Uterus (tissue), 4 donors: ENCODE data around the gene EEFSEC. TPM values are rescaled to one million over a fixed set of nuclear protein-coding genes. Genes with fewer than 3 reads are reported as not detected.

Experiments used
- DNase-seq, 2 donors: peaks; one replicate each; pipeline ENCODE4 v3.0.0-alpha.2; 2019 to 2020
- H3K27ac ChIP-seq, 2 donors: fragments of 200-600 bp; sonication (generic); 1 replicate in 1 of 2; 2 replicates in 1 of 2; pipeline ENCODE4 v1.5.1; 2016 to 2018
- H3K27me3 ChIP-seq, 2 donors: fragments of 200-600 bp; sonication (generic); one replicate each; pipeline ENCODE4 v1.5.1; 2018 to 2019; ENCODE audit warnings: control low read depth in 1 of 2
- H3K36me3 ChIP-seq, 2 donors: fragments of 200-600 bp; sonication (generic); one replicate each; pipeline ENCODE4 v1.5.1; 2019; ENCODE audit warnings: control low read depth in 1 of 2
- H3K4me1 ChIP-seq, 2 donors: fragments of 200-600 bp; sonication (generic); one replicate each; pipeline ENCODE4 v1.5.1; 2018 to 2019; ENCODE audit warnings: control low read depth in 1 of 2
- H3K4me3 ChIP-seq, 2 donors: fragments of 200-600 bp; sonication (generic); 1 replicate in 1 of 2; 2 replicates in 1 of 2; pipeline ENCODE4 v1.5.1; 2018 to 2019; ENCODE audit warnings: mild to moderate bottlenecking in 1 of 2
- H3K9me3 ChIP-seq, 2 donors: fragments of 200-600 bp; sonication (generic); one replicate each; pipeline ENCODE4 v1.5.1; 2019; ENCODE audit warnings: control low read depth in 1 of 2
- CTCF ChIP-seq, 4 experiments: fragments of 200-600 bp in 2 of 4; fragments of 450-650 bp in 2 of 4; sonication (generic) in 2 of 4; IDR thresholded peaks; one replicate each; pipeline ENCODE4 v1.5.1; 2016 to 2019; ENCODE audit warnings: antibody characterized with exemption in 4 of 4, mild to moderate bottlenecking in 2 of 4, moderate library complexity in 1 of 4
- POLR2A ChIP-seq, 2 donors: fragments of 450-650 bp; IDR thresholded peaks; one replicate each; pipeline ENCODE4 v1.6.1; 2016; ENCODE audit warnings: antibody characterized with exemption in 2 of 2, mild to moderate bottlenecking in 1 of 2, moderate library complexity in 1 of 2
- intact Hi-C: fragments of 100-400 bp; cut with DNase I; formaldehyde crosslinking; loops from one replicate; pipeline ENCODE4 v1.15.1; 2023; ENCODE audit warnings: low total_unique reads
- total RNA-seq, 4 donors: library from RNA; depleted of rRNA in 3 of 4; stranded (reverse); fragments of >200 nt in 3 of 4; gene quantifications; one replicate each; pipeline versions ENCODE4 v1.1.0 to v1.2.4, GENCODE V29; 2014 to 2023
- donor health status: DM: yes; HTN: yes; CAD: no.

EEFSEC gene
- total RNA-seq, 4 donors from 2014 or later = 2.9 to 20.0 (median 12.5) TPM

- Histone ChIP-seq H3K36me3 (no peaks in the 10 kb centered on the region), H3K9me3 (no peaks in the 10 kb centered on the region), H3K27ac (no peak overlapping the region), H3K27me3 (no peaks in the 10 kb centered on the region), H3K4me1 (no peaks in the 10 kb centered on the region), H3K4me3 (no peak overlapping the region)
- TF ChIP-seq CTCF (IDR thresholded peaks at IDR 0.05) = no peak
- TF ChIP-seq POLR2A (IDR thresholded peaks at IDR 0.05) = no peak
- intact Hi-C loops = no loop called here
- no peak for DNase-seq
Observed at GRCh38 chr3:128269796-128270195, 116.5 kb downstream of the EEFSEC start.

- no peaks in the 10 kb centered on the region for H3K27me3 ChIP-seq
- no peak for TF ChIP-seq POLR2A (IDR thresholded peaks at IDR 0.05)
- TF ChIP-seq CTCF (IDR thresholded peaks at IDR 0.05) = no peak
- no peaks in the 10 kb centered on the region for H3K36me3 ChIP-seq
- intact Hi-C loops = no loop called here
- peaks cover 0 to 9% of the 10 kb centered on the region in 2 donors for H3K4me1 ChIP-seq
- no peak overlapping the region for H3K27ac ChIP-seq
- no peaks in the 10 kb centered on the region for H3K9me3 ChIP-seq
- DNase-seq = no peak
- H3K4me3 ChIP-seq = no peak overlapping the region
Observed at GRCh38 chr3:128270559-128271492, 117.5 kb downstream of the EEFSEC start.

- Histone ChIP-seq H3K27me3 (no peaks in the 10 kb centered on the region), H3K9me3 (no peaks in the 10 kb centered on the region), H3K4me1 (peaks cover 0 to 9% of the 10 kb centered on the region in 2 donors), H3K36me3 (no peaks in the 10 kb centered on the region), H3K27ac (no peak overlapping the region), H3K4me3 (no peak overlapping the region)
- no peak for TF ChIP-seq POLR2A (IDR thresholded peaks at IDR 0.05)
- TF ChIP-seq CTCF (IDR thresholded peaks at IDR 0.05) = no peak
- intact Hi-C loops = no loop called here
- no peak for DNase-seq
Observed at GRCh38 chr3:128271536-128272332, 118.5 kb downstream of the EEFSEC start.

GRCh38 chr3:128273109-128273840 lies 120.0 kb downstream of the EEFSEC start:
- Histone ChIP-seq H3K4me1 (peaks cover 4 to 9% of the 10 kb centered on the region in 2 donors), H3K36me3 (no peaks in the 10 kb centered on the region), H3K9me3 (no peaks in the 10 kb centered on the region), H3K27me3 (no peaks in the 10 kb centered on the region), H3K27ac (no peak overlapping the region), H3K4me3 (no peak overlapping the region)
- intact Hi-C loops = no loop called here
- TF ChIP-seq CTCF (IDR thresholded peaks at IDR 0.05) (no peak), POLR2A (IDR thresholded peaks at IDR 0.05) (no peak)
- DNase-seq = no peak
